Endothelial cell of umbilical vein (primary cell): Measurements from ENCODE around the gene CEP43.

Experiments
- POLR2AphosphoS5 ChIP-seq: IDR thresholded peaks from 2 replicates; pipeline ENCODE4 v1.6.1; 2012; ENCODE audit warnings: low read depth, mild to moderate bottlenecking, control low read depth, low read length, moderate library complexity; ENCODE audit not compliant: insufficient read depth
- TF ChIP-seq, protein P1 (sequence below), 2 donors: IDR thresholded peaks; 1 replicate in 1 of 2; 2 replicates in 1 of 2; pipeline ENCODE4 v1.5.1; 2011; ENCODE audit warnings: low read length in 2 of 2, mild to moderate bottlenecking in 2 of 2, moderate library complexity in 2 of 2, control low read depth in 1 of 2, inconsistent platforms in 1 of 2, low read depth in 1 of 2; ENCODE audit not compliant: insufficient read depth in 1 of 2; ENCODE audit errors: extremely low read depth in 1 of 2

DNA sequence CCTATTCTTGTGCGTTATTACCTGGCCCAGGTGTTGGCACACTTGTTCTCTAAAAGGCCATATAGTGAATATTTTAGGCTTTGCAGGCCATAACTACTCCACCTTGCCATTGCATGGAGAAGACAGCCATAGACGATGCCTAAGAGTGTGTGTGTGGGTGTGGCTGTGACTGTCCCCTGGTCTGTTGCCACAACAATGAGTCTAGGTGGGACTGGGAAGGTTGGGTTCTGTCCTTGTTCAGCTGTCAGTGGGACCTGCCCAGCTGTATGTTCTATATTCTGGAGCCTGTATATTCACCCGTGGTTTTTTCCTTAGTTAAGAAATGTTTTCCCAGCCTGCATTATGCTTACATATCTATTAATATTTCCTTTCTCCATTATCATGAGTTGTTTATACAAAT is 38.6 kb downstream of the CEP43 start:
- TF ChIP-seq, protein P1, sequence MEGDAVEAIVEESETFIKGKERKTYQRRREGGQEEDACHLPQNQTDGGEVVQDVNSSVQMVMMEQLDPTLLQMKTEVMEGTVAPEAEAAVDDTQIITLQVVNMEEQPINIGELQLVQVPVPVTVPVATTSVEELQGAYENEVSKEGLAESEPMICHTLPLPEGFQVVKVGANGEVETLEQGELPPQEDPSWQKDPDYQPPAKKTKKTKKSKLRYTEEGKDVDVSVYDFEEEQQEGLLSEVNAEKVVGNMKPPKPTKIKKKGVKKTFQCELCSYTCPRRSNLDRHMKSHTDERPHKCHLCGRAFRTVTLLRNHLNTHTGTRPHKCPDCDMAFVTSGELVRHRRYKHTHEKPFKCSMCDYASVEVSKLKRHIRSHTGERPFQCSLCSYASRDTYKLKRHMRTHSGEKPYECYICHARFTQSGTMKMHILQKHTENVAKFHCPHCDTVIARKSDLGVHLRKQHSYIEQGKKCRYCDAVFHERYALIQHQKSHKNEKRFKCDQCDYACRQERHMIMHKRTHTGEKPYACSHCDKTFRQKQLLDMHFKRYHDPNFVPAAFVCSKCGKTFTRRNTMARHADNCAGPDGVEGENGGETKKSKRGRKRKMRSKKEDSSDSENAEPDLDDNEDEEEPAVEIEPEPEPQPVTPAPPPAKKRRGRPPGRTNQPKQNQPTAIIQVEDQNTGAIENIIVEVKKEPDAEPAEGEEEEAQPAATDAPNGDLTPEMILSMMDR (IDR thresholded peaks at IDR 0.05; ENCODE audit: extremely low read depth in 1 of 2, insufficient read depth in 1 of 2, low read depth in 1 of 2, low read length in 2 of 2) = no peak
- no peak for TF ChIP-seq POLR2AphosphoS5
